Lower leg skin (tissue), 4 donors: Measurements from ENCODE around the gene WHRN. TPM values are rescaled to one million over a fixed set of nuclear protein-coding genes. Genes with fewer than 3 reads are reported as not detected.

Experiments
- DNase-seq, 2 donors: peaks; one replicate each; pipeline ENCODE4 v3.0.0-alpha.2; 2019; ENCODE audit warnings: low spot score in 2 of 2
- H3K4me3 ChIP-seq: fragments of 200-600 bp; sonication (generic); 2 replicates; pipeline ENCODE4 v1.5.1; 2017; ENCODE audit warnings: mild to moderate bottlenecking, low read depth; ENCODE audit not compliant: poor library complexity, severe bottlenecking
- CTCF ChIP-seq, 3 donors: fragments of 450-650 bp; IDR thresholded peaks; one replicate each; pipeline ENCODE4 v1.5.1; 2016; ENCODE audit warnings: antibody characterized with exemption in 3 of 3, mild to moderate bottlenecking in 3 of 3, moderate library complexity in 2 of 3
- POLR2A ChIP-seq, 2 donors: fragments of 450-650 bp; IDR thresholded peaks; one replicate each; pipeline ENCODE4 v1.6.1; 2016 to 2017; ENCODE audit warnings: antibody characterized with exemption in 2 of 2, mild to moderate bottlenecking in 1 of 2, moderate library complexity in 1 of 2
- WGBS, 2 donors: methylation state at CpG; one replicate each; pipeline ENCODE4 v1.1.5; 2018; 5-methylcytosine and 5-hydroxymethylcytosine counted together
- intact Hi-C: fragments of 100-400 bp; cut with DNase I; formaldehyde crosslinking; loops from one replicate; pipeline ENCODE4 v1.15.0; 2023; ENCODE audit warnings: low total_unique reads
- total RNA-seq, 4 donors: library from RNA; depleted of rRNA; stranded (reverse); fragments of >200 nt; gene quantifications; one replicate each; pipeline ENCODE4 v1.1.0, GENCODE V29; 2016

WHRN gene
- total RNA-seq, 4 donors from 2014 or later, result 8.7 to 15.0 (median 10.5) TPM

GRCh38 chr9:114394523-114395333 lies 110.5 kb downstream of the WHRN start:
- TF ChIP-seq POLR2A (IDR thresholded peaks at IDR 0.05), result no peak
- TF ChIP-seq CTCF (IDR thresholded peaks at IDR 0.05), result no peak
- 48 to 54% methylated on average over 7 of the region's 7 CpGs for WGBS, 2 donors
- intact Hi-C loops, result no loop called here
- no peak for DNase-seq
- H3K4me3 ChIP-seq, result no peak overlapping the region

- no peak overlapping the region for H3K4me3 ChIP-seq
- no peak for DNase-seq
- intact Hi-C loops, result no loop called here
- TF ChIP-seq CTCF (IDR thresholded peaks at IDR 0.05), result no peak
- no peak for TF ChIP-seq POLR2A (IDR thresholded peaks at IDR 0.05)
- 21 to 22% methylated on average over 3 of the region's 3 CpGs for WGBS, 2 donors
Measured at GRCh38 chr9:114392749-114393112, 112.5 kb downstream of the WHRN start.

GRCh38 chr9:114390952-114391351 lies 114.3 kb downstream of the WHRN start:
- no peak for TF ChIP-seq POLR2A (IDR thresholded peaks at IDR 0.05)
- no peak for TF ChIP-seq CTCF (IDR thresholded peaks at IDR 0.05)
- no peak for DNase-seq
- WGBS, 2 donors, result 80 to 97% methylated on average over 2 of the region's 2 CpGs
- intact Hi-C loops, result no loop called here
- H3K4me3 ChIP-seq, result no peak overlapping the region

- no peak overlapping the region for H3K4me3 ChIP-seq
- TF ChIP-seq POLR2A (IDR thresholded peaks at IDR 0.05) (no peak), CTCF (IDR thresholded peaks at IDR 0.05) (no peak)
- DNase-seq, result no peak
- 82 to 83% methylated on average over 7 of the region's 7 CpGs for WGBS, 2 donors
- intact Hi-C loops, result no loop called here
Measured at GRCh38 chr9:114389612-114390368, 115.5 kb downstream of the WHRN start.

GRCh38 chr9:114388764-114389375 lies 116.4 kb downstream of the WHRN start:
- H3K4me3 ChIP-seq, result no peak overlapping the region
- no peak for TF ChIP-seq POLR2A (IDR thresholded peaks at IDR 0.05)
- no peak for TF ChIP-seq CTCF (IDR thresholded peaks at IDR 0.05)
- no peak for DNase-seq
- intact Hi-C loops, result no loop called here
- whole genome bisulfite sequencing, 2 donors, result 80 to 88% methylated on average over 8 of the region's 9 CpGs
